Parathyroid adenoma (tissue), 2 donors: ENCODE measurements around the gene SCN3B.

Experiments used
- H2AFZ ChIP-seq: fragments of 300-600 bp; sonication (generic); one replicate; pipeline ENCODE4 v1.7.0; 2017; ENCODE audit warnings: antibody characterized with exemption, mild to moderate bottlenecking
- H3K27ac ChIP-seq: fragments of 300-600 bp; sonication (generic); one replicate; pipeline ENCODE4 v1.7.0; 2017
- H3K27me3 ChIP-seq: fragments of 300-600 bp; sonication (generic); one replicate; pipeline ENCODE4 v1.7.0; 2017; ENCODE audit warnings: low read length; ENCODE audit not compliant: control insufficient read depth, insufficient read depth
- H3K36me3 ChIP-seq: fragments of 300-600 bp; sonication (generic); one replicate; pipeline ENCODE4 v1.7.0; 2017; ENCODE audit warnings: low read length; ENCODE audit not compliant: control insufficient read depth, insufficient read depth
- H3K4me1 ChIP-seq: fragments of 300-600 bp; sonication (generic); one replicate; pipeline ENCODE4 v1.7.0; 2017; ENCODE audit warnings: control low read depth
- H3K4me2 ChIP-seq: fragments of 300-600 bp; sonication (generic); one replicate; pipeline ENCODE4 v1.7.0; 2017; ENCODE audit warnings: low read length
- H3K4me3 ChIP-seq: fragments of 300-600 bp; sonication (generic); one replicate; pipeline ENCODE4 v1.7.0; 2017; ENCODE audit warnings: low read depth, low read length
- H3K79me2 ChIP-seq: fragments of 300-600 bp; sonication (generic); one replicate; pipeline ENCODE4 v1.7.0; 2017; ENCODE audit warnings: control low read depth
- H3K9ac ChIP-seq: fragments of 300-600 bp; sonication (generic); one replicate; pipeline ENCODE4 v1.7.0; 2017; ENCODE audit warnings: mild to moderate bottlenecking
- H3K9me3 ChIP-seq: fragments of 300-600 bp; sonication (generic); one replicate; pipeline ENCODE4 v1.7.0; 2017; ENCODE audit warnings: low read length; ENCODE audit not compliant: control insufficient read depth
- TF ChIP-seq, protein P1 (sequence below): fragments of 300-600 bp; sonication (generic); IDR thresholded peaks from one replicate; pipeline ENCODE4 v1.7.0; 2017; ENCODE audit warnings: antibody characterized with exemption, mild to moderate bottlenecking
- donor health status: primary hyperparathyroidism.

Gene SCN3B

DNA sequence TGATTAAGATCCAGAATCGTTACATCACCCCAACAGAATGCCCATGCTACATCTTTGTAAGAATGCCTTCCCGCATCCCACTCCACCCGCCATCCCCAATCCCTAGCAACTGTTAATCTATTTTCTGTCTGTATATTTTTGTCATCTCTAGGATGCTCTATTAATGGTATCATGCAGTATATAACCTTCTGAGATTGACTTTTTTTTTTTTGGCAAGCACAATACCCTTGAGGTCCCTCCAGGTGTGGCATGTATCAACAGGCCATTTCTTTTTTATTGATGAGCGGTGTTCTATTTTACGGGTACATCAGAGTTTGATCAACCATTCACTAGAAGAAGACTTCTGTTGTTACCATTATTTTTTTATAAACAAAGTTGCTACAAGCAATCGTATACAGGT, 30.2 kb upstream of the SCN3B start:
- TF ChIP-seq, protein P1, sequence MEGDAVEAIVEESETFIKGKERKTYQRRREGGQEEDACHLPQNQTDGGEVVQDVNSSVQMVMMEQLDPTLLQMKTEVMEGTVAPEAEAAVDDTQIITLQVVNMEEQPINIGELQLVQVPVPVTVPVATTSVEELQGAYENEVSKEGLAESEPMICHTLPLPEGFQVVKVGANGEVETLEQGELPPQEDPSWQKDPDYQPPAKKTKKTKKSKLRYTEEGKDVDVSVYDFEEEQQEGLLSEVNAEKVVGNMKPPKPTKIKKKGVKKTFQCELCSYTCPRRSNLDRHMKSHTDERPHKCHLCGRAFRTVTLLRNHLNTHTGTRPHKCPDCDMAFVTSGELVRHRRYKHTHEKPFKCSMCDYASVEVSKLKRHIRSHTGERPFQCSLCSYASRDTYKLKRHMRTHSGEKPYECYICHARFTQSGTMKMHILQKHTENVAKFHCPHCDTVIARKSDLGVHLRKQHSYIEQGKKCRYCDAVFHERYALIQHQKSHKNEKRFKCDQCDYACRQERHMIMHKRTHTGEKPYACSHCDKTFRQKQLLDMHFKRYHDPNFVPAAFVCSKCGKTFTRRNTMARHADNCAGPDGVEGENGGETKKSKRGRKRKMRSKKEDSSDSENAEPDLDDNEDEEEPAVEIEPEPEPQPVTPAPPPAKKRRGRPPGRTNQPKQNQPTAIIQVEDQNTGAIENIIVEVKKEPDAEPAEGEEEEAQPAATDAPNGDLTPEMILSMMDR, result no peak

DNA sequence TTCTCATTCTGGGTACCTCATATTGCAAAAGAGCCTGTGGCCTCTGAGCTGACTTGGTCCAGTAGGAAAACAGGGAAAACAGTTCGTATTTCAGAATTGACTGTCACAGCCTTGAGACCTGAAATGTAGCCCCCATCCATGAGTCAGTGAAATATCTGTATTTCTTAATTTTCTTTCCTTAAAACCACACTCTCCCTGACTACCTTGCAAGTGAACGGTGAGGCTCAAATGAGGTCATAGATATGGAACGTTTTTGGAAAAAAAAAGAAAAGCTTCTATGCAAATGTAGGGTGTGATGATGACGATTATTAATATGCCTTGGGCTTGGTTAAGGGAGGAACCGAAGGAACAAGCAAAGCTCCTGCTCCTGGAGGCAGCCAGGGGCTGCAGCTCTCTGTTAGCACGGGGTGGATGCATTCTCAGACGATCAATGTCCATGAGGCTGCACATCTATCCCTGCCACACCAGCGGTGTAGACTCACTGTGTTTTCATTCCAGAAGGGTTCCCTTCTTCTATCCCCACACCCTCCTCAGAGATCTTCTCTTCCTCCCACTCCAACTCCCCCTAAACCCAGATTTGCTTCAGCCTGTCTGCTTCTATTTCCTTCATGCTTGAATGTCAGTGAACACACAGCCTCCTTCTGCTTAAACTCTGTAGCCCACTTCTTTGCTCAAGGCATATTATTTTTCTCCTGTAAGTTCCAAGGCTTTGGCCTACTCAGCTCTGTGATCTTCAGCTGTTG, 29.2 kb upstream of the SCN3B start:
- Histone ChIP-seq H3K27me3 (no peaks in the 10 kb centered on the region), H2AFZ (peak overlapping the region; percentile 68), H3K4me1 (peaks cover 12% of the 10 kb centered on the region), H3K27ac (peak overlapping the region; percentile 97), H3K79me2 (no peaks in the 10 kb centered on the region), H3K9me3 (no peaks in the 10 kb centered on the region), H3K36me3 (no peaks in the 10 kb centered on the region), H3K9ac (no peak overlapping the region), H3K4me2 (peak overlapping the region; percentile 55), H3K4me3 (peak overlapping the region; percentile 5)
- TF ChIP-seq, protein P1, result no peak

More for the DNA sequence above, 30.2 kb upstream of the SCN3B start:
- Histone ChIP-seq H3K4me1 (peaks cover 12% of the 10 kb centered on the region), H3K27ac (peak overlapping the region; percentile 97), H2AFZ (no peak overlapping the region), H3K36me3 (no peaks in the 10 kb centered on the region), H3K4me3 (no peak overlapping the region), H3K27me3 (no peaks in the 10 kb centered on the region), H3K9me3 (no peaks in the 10 kb centered on the region), H3K9ac (no peak overlapping the region), H3K79me2 (no peaks in the 10 kb centered on the region), H3K4me2 (no peak overlapping the region)

DNA sequence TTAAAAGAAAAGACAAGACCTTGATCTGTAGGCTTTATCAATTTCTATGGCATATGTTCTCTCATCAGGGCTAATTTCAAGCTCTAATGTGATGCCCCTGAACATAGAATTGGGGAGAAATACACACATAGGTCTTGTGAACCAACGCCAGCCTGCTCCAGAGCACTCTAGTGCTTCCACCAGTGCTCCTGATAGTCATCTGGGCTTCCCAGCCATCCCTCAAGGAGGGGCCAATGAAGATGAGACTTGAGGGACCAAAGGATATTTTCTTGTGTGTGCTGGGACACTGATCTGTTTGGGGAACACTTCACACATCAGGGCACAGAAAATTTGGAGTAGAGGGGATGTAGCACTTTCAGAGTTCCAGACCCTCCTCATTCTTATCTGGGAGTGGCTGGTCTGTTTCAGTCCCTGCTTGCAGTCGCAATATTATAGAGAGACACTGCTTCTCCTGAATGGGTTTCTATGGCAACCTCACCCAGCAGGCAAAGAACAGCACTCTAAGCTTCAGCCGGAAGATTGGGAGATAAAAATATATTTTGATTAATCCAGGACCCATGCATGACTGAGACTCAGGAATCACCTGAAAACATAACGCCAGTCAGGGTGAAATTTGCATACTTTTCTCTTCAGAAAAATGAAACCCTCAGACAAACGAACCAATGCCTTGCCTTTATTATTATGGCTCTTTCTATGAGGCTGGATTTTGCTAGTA, 28.4 kb upstream of the SCN3B start:
- Histone ChIP-seq H3K27ac (peak overlapping the region; percentile 97), H3K4me1 (peaks cover 12% of the 10 kb centered on the region), H3K27me3 (no peaks in the 10 kb centered on the region), H3K4me2 (peak overlapping the region; percentile 55), H3K9me3 (no peaks in the 10 kb centered on the region), H3K9ac (no peak overlapping the region), H3K79me2 (no peaks in the 10 kb centered on the region), H3K36me3 (no peaks in the 10 kb centered on the region), H2AFZ (peak overlapping the region; percentile 68), H3K4me3 (peak overlapping the region; percentile 16)
- TF ChIP-seq, protein P1, result no peak

DNA sequence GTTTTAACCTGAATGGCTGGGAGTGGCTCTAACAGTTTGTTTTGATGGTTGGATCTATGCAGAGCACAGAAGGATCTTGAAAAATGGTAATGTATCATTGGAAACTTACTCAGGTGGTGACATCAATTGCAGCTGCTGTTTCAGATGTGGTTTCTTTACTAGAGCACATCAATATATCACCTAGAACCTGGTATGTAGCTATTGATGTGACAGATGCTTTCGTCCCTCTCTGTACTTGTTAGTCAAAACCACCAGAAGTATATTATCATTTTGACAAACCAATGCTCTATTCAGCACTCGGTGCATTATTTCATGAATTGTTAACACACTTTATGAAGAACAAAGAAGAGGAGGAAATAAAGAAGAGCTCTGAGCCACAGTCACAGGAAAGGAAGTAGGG, 26.6 kb upstream of the SCN3B start:
- Histone ChIP-seq H3K4me1 (peaks cover 12% of the 10 kb centered on the region), H3K9ac (no peak overlapping the region), H3K4me3 (no peak overlapping the region), H3K79me2 (no peaks in the 10 kb centered on the region), H3K9me3 (no peaks in the 10 kb centered on the region), H3K27ac (no peak overlapping the region), H3K27me3 (no peaks in the 10 kb centered on the region), H2AFZ (peak overlapping the region; percentile 50), H3K36me3 (no peaks in the 10 kb centered on the region), H3K4me2 (no peak overlapping the region)
- TF ChIP-seq, protein P1, result no peak
